NT2/D1 (cell line): ENCODE results near the gene CKS1B.

Experiments used
- SUZ12 ChIP-seq: IDR thresholded peaks from 2 replicates; pipeline ENCODE4 v1.6.1; 2011; ENCODE audit not compliant: insufficient read length, insufficient read depth; ENCODE audit errors: extremely low read depth
- ZNF274 ChIP-seq: IDR thresholded peaks from 2 replicates; pipeline ENCODE4 v1.6.1; 2011; ENCODE audit warnings: mild to moderate bottlenecking, low read depth, low read length

GRCh38 chr1:155009221-155009711 is 34.8 kb downstream of the CKS1B start:
- TF ChIP-seq SUZ12 (no peak), ZNF274 (no peak)
